DND-41 (cell line): ENCODE measurements around the gene SLC2A4RG.

Experiments
- ATAC-seq: fragments of 200-7000 bp; cut with Tn5 transposase; 3 replicates; pipeline ENCODE4 v1.9.1; 2021; ENCODE audit warnings: low read depth; ENCODE audit not compliant: insufficient read depth
- DNase-seq: peaks from one replicate; pipeline ENCODE4 v3.0.0-alpha.2; 2020
- H2AFZ ChIP-seq: 2 replicates; pipeline ENCODE4 v1.6.0; 2012; ENCODE audit warnings: low read depth, low read length
- H3K27ac ChIP-seq: 2 replicates; pipeline ENCODE4 v1.5.1; 2012; ENCODE audit warnings: low read length, inconsistent platforms
- H3K27me3 ChIP-seq: fragments of 200-600 bp; sonication (generic); 2 replicates; pipeline ENCODE4 v1.6.0; 2012; ENCODE audit warnings: low read length, mild to moderate bottlenecking, inconsistent platforms; ENCODE audit not compliant: insufficient read depth, poor library complexity
- H3K36me3 ChIP-seq: 2 replicates; pipeline ENCODE4 v1.5.1; 2012; ENCODE audit warnings: low read length, inconsistent platforms; ENCODE audit not compliant: insufficient read depth
- H3K4me1 ChIP-seq: 2 replicates; pipeline ENCODE4 v1.5.1; 2012; ENCODE audit warnings: mild to moderate bottlenecking, low read length; ENCODE audit not compliant: insufficient read depth
- H3K4me2 ChIP-seq: 2 replicates; pipeline ENCODE4 v1.6.0; 2012; ENCODE audit warnings: mild to moderate bottlenecking, moderate library complexity, low read length, inconsistent platforms; ENCODE audit not compliant: insufficient read depth
- H3K4me3 ChIP-seq, 2 experiments: fragments of 200-600 bp in 1 of 2; shearing (Covaris generic) in 1 of 2; 2 replicates each; pipeline ENCODE4 v1.5.1; 2012 to 2016; ENCODE audit warnings: inconsistent platforms in 2 of 2, low read length in 2 of 2, mild to moderate bottlenecking in 2 of 2, low read depth in 1 of 2, moderate library complexity in 1 of 2
- H3K79me2 ChIP-seq: 2 replicates; pipeline ENCODE4 v1.6.0; 2012; ENCODE audit warnings: low read length, inconsistent platforms; ENCODE audit not compliant: insufficient read depth
- H3K9ac ChIP-seq: 2 replicates; pipeline ENCODE4 v1.6.0; 2012; ENCODE audit warnings: low read depth, mild to moderate bottlenecking, inconsistent platforms, low read length, moderate library complexity
- H3K9me3 ChIP-seq: 2 replicates; pipeline ENCODE4 v1.5.1; 2012; ENCODE audit warnings: low read length, moderate library complexity, mild to moderate bottlenecking, inconsistent platforms; ENCODE audit not compliant: insufficient read depth, severe bottlenecking
- H4K20me1 ChIP-seq: 2 replicates; pipeline ENCODE4 v1.6.0; 2012; ENCODE audit warnings: low read length; ENCODE audit not compliant: insufficient read depth
- EZH2 ChIP-seq: IDR thresholded peaks from 3 replicates; pipeline ENCODE4 v1.6.1; 2012; ENCODE audit warnings: borderline replicate concordance, low read depth, mild to moderate bottlenecking, moderate library complexity, low read length, inconsistent platforms; ENCODE audit not compliant: severe bottlenecking
- TF ChIP-seq, protein P1 (sequence below): IDR thresholded peaks from 2 replicates; pipeline ENCODE4 v1.5.1; 2012; ENCODE audit warnings: borderline replicate concordance, low read length, moderate library complexity, mild to moderate bottlenecking; ENCODE audit not compliant: poor library complexity, severe bottlenecking; ENCODE audit errors: extremely low read depth

The SLC2A4RG gene

GRCh38 chr20:63733579-63734081 is 5.9 kb upstream of the SLC2A4RG start:
- Histone ChIP-seq H3K9me3 (no peaks in the 10 kb centered on the region), H3K79me2 (peaks cover 44% of the 10 kb centered on the region), H3K4me1 (peaks cover 31% of the 10 kb centered on the region), H3K4me3 (no peak overlapping the region), H3K9ac (no peak overlapping the region), H3K4me2 (no peak overlapping the region), H2AFZ (no peak overlapping the region), H3K36me3 (peaks cover 85% of the 10 kb centered on the region), H3K27me3 (no peaks in the 10 kb centered on the region), H3K27ac (no peak overlapping the region; the same call in 1 of the 2 replicates), H4K20me1 (peaks cover 57% of the 10 kb centered on the region)
- ATAC-seq (no peak), DNase-seq (no peak)
- TF ChIP-seq, protein P1, sequence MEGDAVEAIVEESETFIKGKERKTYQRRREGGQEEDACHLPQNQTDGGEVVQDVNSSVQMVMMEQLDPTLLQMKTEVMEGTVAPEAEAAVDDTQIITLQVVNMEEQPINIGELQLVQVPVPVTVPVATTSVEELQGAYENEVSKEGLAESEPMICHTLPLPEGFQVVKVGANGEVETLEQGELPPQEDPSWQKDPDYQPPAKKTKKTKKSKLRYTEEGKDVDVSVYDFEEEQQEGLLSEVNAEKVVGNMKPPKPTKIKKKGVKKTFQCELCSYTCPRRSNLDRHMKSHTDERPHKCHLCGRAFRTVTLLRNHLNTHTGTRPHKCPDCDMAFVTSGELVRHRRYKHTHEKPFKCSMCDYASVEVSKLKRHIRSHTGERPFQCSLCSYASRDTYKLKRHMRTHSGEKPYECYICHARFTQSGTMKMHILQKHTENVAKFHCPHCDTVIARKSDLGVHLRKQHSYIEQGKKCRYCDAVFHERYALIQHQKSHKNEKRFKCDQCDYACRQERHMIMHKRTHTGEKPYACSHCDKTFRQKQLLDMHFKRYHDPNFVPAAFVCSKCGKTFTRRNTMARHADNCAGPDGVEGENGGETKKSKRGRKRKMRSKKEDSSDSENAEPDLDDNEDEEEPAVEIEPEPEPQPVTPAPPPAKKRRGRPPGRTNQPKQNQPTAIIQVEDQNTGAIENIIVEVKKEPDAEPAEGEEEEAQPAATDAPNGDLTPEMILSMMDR: no peak
- no peak for TF ChIP-seq EZH2

DNA sequence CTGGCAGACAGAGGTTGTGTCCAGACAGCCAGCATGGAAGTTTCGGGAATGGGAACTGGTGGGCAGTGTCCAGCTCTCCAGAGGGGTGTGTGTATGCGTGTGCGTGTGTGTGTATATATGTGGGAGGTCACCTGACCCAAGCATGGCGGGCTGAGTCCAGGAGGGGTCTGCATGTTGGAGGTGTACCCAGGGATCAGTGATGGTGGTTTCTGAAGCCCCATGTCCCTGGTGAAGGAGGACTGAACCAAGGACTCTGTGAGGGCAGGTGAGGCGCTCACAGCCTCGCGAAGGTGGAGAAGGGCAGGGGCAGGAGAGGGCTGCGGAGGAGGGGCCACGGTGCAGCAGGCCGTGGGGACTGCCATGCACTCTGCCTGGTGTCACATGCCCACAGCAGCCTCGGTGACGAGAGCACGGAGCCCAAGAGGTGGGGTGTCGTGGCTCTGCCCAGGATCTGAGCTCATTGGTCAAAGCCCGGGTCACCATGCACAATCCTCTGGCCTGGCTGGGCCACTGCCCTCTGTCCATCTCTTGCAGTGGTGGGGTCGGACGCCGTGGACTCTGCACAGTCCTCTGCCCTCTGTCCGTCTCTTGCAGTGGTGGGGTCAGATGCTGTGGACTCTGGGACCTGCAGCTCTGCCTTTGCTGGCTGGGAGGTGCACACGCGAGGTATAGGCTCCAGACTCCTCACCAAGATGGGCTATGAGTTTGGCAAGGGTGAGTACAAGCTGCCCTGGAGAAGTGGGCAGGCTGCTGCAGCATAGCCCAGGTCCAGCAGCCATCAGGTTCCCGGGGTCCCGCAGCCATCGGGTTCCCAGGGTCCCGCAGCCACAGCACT is 5.2 kb upstream of the SLC2A4RG start:
- Histone ChIP-seq H2AFZ (no peak overlapping the region), H3K27ac (no peak overlapping the region), H3K4me2 (no peak overlapping the region), H3K79me2 (peaks cover 39% of the 10 kb centered on the region), H3K9me3 (no peaks in the 10 kb centered on the region), H3K4me1 (peaks cover 27% of the 10 kb centered on the region), H4K20me1 (peaks cover 59% of the 10 kb centered on the region), H3K4me3 (no peak overlapping the region), H3K36me3 (peaks cover 85% of the 10 kb centered on the region), H3K27me3 (no peaks in the 10 kb centered on the region), H3K9ac (no peak overlapping the region)
- TF ChIP-seq, protein P1: no peak
- no peak for TF ChIP-seq EZH2
- ATAC-seq: no peak
- DNase-seq: no peak

DNA sequence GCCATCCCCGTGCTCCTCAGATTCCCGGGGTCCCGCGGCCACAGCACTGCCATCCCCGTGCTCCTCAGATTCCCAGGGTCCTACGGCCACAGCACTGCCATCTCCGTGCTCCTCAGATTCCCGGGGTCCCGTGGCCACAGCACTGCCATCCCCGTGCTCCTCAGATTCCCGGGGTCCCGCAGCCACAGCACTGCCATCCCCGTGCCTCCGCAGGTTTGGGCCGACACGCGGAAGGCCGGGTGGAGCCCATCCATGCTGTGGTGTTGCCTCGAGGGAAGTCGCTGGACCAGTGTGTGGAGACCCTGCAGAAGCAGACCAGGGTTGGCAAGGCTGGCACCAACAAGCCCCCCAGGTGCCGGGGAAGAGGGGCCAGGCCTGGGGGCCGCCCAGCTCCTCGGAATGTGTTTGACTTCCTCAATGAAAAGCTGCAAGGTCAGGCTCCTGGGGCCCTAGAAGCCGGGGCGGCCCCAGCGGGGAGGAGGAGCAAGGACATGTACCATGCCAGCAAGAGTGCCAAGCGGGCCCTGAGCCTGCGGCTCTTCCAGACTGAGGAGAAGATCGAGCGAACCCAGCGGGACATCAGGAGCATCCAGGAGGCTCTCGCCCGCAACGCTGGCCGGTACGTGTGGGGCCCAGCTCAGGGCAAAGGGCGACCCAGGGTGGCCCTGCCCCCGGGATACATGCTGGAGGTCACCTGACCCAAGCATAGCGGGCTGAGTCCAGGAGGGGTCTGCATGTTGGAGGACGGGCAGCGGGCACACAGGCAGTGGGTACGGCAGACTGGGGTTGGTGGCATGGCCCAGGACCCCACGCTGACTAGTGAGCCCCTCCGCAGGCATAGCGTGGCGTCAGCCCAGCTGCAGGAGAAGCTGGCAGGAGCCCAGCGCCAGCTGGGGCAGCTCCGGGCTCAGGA is 4.4 kb upstream of the SLC2A4RG start:
- no peak overlapping the region for H3K9ac ChIP-seq
- TF ChIP-seq, protein P1: no peak
- TF ChIP-seq EZH2: no peak
- peaks cover 19% of the 10 kb centered on the region for H3K4me1 ChIP-seq
- H3K4me2 ChIP-seq: no peak overlapping the region
- no peak overlapping the region for H3K4me3 ChIP-seq
- H3K36me3 ChIP-seq: peaks cover 77% of the 10 kb centered on the region
- ATAC-seq (no peak), DNase-seq (no peak)
- H3K27ac ChIP-seq: no peak overlapping the region
- H3K79me2 ChIP-seq: peaks cover 31% of the 10 kb centered on the region
- H3K9me3 ChIP-seq: no peaks in the 10 kb centered on the region
- no peaks in the 10 kb centered on the region for H3K27me3 ChIP-seq
- H4K20me1 ChIP-seq: peaks cover 58% of the 10 kb centered on the region
- H2AFZ ChIP-seq: no peak overlapping the region
